ENCODE measurements around the gene PARP4. TPM values are rescaled to one million over a fixed set of nuclear protein-coding genes. Genes with fewer than 3 reads are reported as not detected.

Gene PARP4
- polyA plus RNA-seq, 1 donor from 2014 or later, result 0.76 TPM

DNA sequence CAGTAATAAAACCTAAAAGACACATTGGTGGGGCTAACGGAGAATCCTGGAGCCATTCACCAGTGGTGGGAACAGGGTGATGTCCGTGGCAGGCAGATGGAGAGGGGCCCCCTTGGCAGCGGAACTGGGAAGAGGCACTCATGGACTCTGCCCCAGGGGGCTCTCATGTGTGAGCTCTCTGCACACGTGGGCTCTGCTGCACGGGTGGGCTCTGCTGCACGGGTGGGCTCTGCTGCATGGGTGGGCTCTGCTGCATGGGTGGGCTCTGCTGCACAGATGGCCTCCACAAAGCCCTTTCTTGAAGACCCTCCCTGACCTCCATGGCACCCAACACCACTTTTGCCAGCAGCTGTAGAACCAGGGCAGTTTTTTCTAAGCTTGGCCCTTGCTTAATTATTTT, 52.3 kb downstream of the PARP4 start:
- Histone ChIP-seq H3K36me3 (ENCODE audit: insufficient read depth, low read length) (no peaks in the 10 kb centered on the region), H3K4me2 (ENCODE audit: low read length) (no peak overlapping the region)
- TF ChIP-seq EZH2 (IDR thresholded peaks at IDR 0.05; ENCODE audit: borderline replicate concordance, insufficient read depth, low read length, poor library complexity, severe bottlenecking), result no peak
- TF ChIP-seq REST (IDR thresholded peaks at IDR 0.05; ENCODE audit: borderline replicate concordance), result no peak
- TF ChIP-seq EP300 (conservative IDR thresholded peaks at IDR 0.05; ENCODE audit: poor library complexity, severe bottlenecking), result no peak
- no peak for TF ChIP-seq SMC3 (conservative IDR thresholded peaks at IDR 0.05; ENCODE audit: poor library complexity)
- TF ChIP-seq MXI1 (conservative IDR thresholded peaks at IDR 0.05; ENCODE audit: poor library complexity, severe bottlenecking), result no peak
- TF ChIP-seq POLR2AphosphoS5 (IDR thresholded peaks at IDR 0.05), result no peak
- TF ChIP-seq CTCF (IDR thresholded peaks at IDR 0.05; ENCODE audit: poor library complexity, severe bottlenecking), result no peak
- TF ChIP-seq RAD21 (conservative IDR thresholded peaks at IDR 0.05), result no peak
- no peak for TF ChIP-seq TAF1 (IDR thresholded peaks at IDR 0.05; ENCODE audit: low read depth)

GRCh38 chr13:24459726-24460125, 52.9 kb downstream of the PARP4 start:
- Histone ChIP-seq H3K9ac (ENCODE audit: low read length) (no peak overlapping the region), H3K4me2 (ENCODE audit: low read length) (no peak overlapping the region), H3K4me3 (ENCODE audit: low read length) (no peak overlapping the region), H3K79me2 (replicated peaks; ENCODE audit: insufficient read depth, low read length) (no peaks in the 10 kb centered on the region), H3F3A (ENCODE audit: insufficient read depth, low read length, poor library complexity, severe bottlenecking) (no peaks in the 10 kb centered on the region), H2AFZ (ENCODE audit: low read depth, low read length) (no peak overlapping the region), H3K36me3 (ENCODE audit: insufficient read depth, low read length) (no peaks in the 10 kb centered on the region), H3K9me2 (ENCODE audit: insufficient read depth, low read length) (no peaks in the 10 kb centered on the region), H3K27me3 (ENCODE audit: insufficient read depth, low read depth, low read length) (no peaks in the 10 kb centered on the region), H3K9me3 (ENCODE audit: low read length) (no peaks in the 10 kb centered on the region), H4K20me1 (ENCODE audit: insufficient read depth) (no peaks in the 10 kb centered on the region), H3K27ac (ENCODE audit: low read length) (no peak overlapping the region)
- TF ChIP-seq SMC3 (conservative IDR thresholded peaks at IDR 0.05; ENCODE audit: poor library complexity) (no peak), RAD21 (conservative IDR thresholded peaks at IDR 0.05) (no peak), REST (IDR thresholded peaks at IDR 0.05; ENCODE audit: borderline replicate concordance) (no peak), MXI1 (conservative IDR thresholded peaks at IDR 0.05; ENCODE audit: poor library complexity, severe bottlenecking) (no peak), EP300 (conservative IDR thresholded peaks at IDR 0.05; ENCODE audit: poor library complexity, severe bottlenecking) (no peak), CTCF (IDR thresholded peaks at IDR 0.05; ENCODE audit: poor library complexity, severe bottlenecking) (no peak), POLR2AphosphoS5 (IDR thresholded peaks at IDR 0.05) (no peak), EZH2 (IDR thresholded peaks at IDR 0.05; ENCODE audit: borderline replicate concordance, insufficient read depth, low read length, poor library complexity, severe bottlenecking) (no peak), TAF1 (IDR thresholded peaks at IDR 0.05; ENCODE audit: low read depth) (no peak)

More for the DNA sequence above, 52.3 kb downstream of the PARP4 start:
- H4K20me1 ChIP-seq (ENCODE audit: insufficient read depth), result no peaks in the 10 kb centered on the region
- no peaks in the 10 kb centered on the region for H3F3A ChIP-seq (ENCODE audit: insufficient read depth, low read length, poor library complexity, severe bottlenecking)
- no peaks in the 10 kb centered on the region for H3K9me2 ChIP-seq (ENCODE audit: insufficient read depth, low read length)
- H3K79me2 ChIP-seq (replicated peaks; ENCODE audit: insufficient read depth, low read length), result no peaks in the 10 kb centered on the region
- no peak overlapping the region for H3K9ac ChIP-seq (ENCODE audit: low read length)
- no peaks in the 10 kb centered on the region for H3K9me3 ChIP-seq (ENCODE audit: low read length)
- H2AFZ ChIP-seq (ENCODE audit: low read depth, low read length), result no peak overlapping the region
- no peak overlapping the region for H3K27ac ChIP-seq (ENCODE audit: low read length)
- no peak overlapping the region for H3K4me3 ChIP-seq (ENCODE audit: low read length)
- H3K27me3 ChIP-seq (ENCODE audit: insufficient read depth, low read depth, low read length), result no peaks in the 10 kb centered on the region

All from neural cell (in vitro differentiated cells).